Adrenal gland (tissue), 5 donors: Measurements from ENCODE around the gene HIKESHI.

ENCODE experiments used
- CTCF ChIP-seq, 6 experiments: fragments of 450-650 bp in 4 of 6; fragments of 200-600 bp in 2 of 6; sonication (generic) in 1 of 6; IDR thresholded peaks; 1 replicate in 5 of 6; 2 replicates in 1 of 6; pipeline versions ENCODE4 v1.5.1 to v1.8.0; 2016 to 2021; ENCODE audit warnings: antibody characterized with exemption in 6 of 6, mild to moderate bottlenecking in 2 of 6, moderate library complexity in 1 of 6
- POLR2A ChIP-seq, 2 donors: fragments of 450-650 bp; IDR thresholded peaks; one replicate each; pipeline ENCODE4 v1.6.1; 2017; ENCODE audit warnings: antibody characterized with exemption in 2 of 2, mild to moderate bottlenecking in 2 of 2, moderate library complexity in 1 of 2
- donor health status: DM: no; HTN: no; CAD: no.

- TF ChIP-seq CTCF (IDR thresholded peaks at IDR 0.05) (no peak), POLR2A (IDR thresholded peaks at IDR 0.05) (no peak)
Measured at GRCh38 chr11:86269645-86270044, 32.4 kb upstream of the HIKESHI start.
